ENCODE measurements around the gene RBM38.
"Not testable (repeated sequence)": the region's sequence is repeated elsewhere in the genome, so short reads cannot be mapped to it uniquely, and the experiment has no call there.

Gene RBM38

DNA sequence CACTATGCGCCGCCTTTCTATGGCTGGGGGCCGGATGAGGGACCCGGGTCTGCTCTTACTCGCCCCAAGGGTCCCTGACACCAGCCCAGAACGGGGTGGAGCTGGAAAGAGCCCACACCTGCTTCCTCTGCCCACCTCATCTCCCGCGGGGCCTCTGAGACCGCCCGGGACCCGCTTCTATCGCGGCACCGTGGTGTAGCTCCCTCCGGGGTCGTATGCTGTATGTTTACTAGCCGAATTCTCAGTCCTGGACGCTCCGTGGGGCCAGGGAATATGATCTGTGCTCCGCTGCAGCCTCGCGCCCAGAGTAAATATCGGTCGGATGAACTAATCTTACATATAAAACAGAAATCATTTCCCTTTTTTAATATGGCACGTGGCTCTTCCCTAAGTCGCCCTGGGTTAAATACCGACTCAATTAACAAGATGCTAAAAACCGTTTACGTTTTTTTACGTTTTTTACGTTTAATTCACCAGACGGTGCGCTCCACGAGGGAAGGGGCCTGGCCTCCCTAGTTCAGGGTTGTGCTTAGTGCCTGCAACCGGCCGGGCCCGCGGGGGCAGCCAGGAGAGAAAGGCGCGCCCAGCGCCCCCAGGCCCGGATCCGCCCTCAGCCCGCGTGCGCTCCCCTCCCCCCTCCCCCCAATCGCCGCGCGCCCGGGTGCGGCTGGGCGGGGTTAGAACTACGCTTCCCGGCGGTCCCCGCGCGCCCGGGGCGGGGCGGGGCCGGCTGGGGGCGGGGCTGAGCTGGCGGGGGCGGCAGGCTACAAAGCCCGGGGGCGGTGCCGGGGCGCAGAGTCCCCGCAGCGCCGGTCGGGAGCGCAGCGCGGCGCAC lies at the start of gene RBM38:
Gene RBM38 (plus strand): TSS at position 793 of the 835 bp plus-strand sequence. CDS start 186 bp downstream, outside the sequence.
- DNase-seq (ENCODE audit: low read depth in 3 of 3): peak; percentile 60 to 81 (median 75)

DNA sequence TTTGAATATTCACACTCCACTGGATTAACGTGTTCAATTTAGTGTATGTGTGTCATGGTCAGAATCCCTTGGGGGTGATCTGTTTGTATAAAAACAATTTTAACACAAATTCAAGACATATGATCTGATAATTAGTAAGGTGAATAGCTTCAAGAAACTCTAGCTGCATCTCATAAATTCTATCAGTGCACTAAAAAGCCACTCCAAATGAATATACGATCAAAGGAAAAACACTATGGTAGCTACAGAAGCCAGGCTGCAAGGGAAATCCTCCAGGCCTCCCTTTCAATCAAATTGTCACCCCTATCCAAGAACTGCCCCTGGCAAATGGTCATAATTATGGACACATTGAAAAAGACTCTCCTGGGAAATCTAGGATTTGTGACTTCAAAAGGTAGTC lies 49.5 kb upstream of the RBM38 start:
- DNase-seq (ENCODE audit: low read depth in 3 of 3): no peak

DNA sequence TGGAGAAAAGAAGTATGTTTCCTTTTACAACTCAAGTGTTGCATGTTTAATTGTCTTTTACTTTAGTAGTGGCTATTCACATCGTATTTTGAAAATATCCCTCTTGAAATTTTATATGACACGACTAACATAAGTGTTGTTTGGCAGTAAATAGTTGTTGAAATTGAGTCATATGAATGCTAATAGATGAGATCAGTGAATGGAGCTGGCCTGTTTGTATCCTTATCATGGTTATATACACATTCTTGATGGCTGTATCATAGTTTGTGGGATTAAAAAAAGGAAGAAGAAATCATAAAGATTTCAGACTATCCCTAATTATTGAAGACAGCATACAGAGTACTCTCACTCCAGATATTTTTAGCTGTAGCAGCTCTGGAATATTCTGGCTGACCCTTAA lies 48.4 kb upstream of the RBM38 start:
- no peak for DNase-seq (ENCODE audit: low read depth in 3 of 3)

DNA sequence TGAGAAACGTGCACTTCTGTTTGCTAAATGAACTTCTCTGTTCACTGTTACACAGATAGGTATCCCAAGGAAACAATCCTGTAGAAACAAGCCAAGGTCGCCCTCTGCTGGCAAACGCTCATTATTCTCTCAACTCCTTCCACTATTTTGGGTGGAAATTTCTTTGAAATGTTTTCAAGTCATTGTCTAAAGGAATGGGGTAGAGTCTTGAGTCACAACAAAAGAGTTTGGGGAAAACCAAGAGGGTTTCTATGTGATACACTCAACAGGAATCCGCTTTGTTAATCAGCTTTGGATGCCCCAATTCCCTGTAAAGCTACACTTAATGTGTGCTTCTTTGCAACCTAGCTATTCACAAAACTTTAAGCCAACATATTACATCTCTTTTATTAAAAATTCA lies 44.7 kb upstream of the RBM38 start:
- DNase-seq (ENCODE audit: low read depth in 3 of 3): peak; percentile 41 to 72 (median 54)

DNA sequence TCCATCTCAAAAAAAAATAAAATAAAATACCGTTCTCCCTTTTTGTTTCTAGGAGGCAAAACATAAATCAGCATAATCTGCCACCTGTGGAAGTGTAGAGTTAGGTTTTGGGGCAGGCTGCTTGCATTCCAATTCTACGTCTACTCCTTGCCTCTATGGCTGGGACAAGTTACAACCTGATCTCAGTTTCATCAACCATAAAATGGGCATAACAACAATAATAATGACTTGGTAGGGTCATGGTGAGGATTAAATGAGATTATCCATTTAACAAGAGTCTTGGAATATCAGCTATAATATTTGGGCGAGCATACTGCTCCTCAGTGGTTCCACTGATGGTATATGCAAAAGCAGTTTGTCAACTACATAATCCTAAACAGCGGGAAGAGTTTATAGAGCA lies 43.8 kb upstream of the RBM38 start:
- no peak for DNase-seq (ENCODE audit: low read depth in 3 of 3)

DNA sequence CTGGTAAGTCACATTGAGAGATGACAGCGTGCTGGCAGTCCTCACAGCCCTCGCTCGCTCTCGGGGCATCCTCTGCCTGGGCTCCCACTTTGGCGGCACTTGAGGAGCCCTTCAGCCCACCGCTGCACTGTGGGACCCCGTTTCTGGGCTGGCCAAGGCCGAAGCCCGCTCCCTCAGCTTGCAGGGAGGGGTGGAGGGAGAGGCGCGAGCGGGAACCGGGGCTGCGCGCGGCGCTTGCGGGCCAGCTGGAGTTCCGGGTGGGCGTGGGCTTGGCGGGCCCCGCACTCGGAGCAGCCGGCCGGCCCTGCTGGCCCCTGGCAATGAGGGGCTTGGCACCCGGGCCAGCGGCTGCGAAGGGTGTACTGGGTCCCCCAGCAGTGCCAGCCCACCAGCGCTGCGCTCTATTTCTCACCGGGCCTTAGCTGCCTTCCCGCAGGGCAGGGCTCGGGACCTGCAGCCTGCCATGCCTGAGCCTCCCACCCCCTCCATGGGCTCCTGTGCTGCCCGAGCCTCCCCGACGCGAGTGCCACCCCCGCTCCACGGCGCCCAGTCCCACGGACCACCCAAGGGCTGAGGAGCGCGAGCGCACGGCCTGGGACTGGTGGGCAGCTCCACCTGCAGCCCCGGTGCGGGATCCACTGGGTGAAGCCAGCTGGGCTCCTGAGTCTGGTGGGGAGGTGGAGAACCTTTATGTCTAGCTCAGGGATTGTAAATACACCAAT lies 42.8 kb upstream of the RBM38 start:
- not testable (repeated sequence) for DNase-seq (ENCODE audit: low read depth in 3 of 3)

DNA sequence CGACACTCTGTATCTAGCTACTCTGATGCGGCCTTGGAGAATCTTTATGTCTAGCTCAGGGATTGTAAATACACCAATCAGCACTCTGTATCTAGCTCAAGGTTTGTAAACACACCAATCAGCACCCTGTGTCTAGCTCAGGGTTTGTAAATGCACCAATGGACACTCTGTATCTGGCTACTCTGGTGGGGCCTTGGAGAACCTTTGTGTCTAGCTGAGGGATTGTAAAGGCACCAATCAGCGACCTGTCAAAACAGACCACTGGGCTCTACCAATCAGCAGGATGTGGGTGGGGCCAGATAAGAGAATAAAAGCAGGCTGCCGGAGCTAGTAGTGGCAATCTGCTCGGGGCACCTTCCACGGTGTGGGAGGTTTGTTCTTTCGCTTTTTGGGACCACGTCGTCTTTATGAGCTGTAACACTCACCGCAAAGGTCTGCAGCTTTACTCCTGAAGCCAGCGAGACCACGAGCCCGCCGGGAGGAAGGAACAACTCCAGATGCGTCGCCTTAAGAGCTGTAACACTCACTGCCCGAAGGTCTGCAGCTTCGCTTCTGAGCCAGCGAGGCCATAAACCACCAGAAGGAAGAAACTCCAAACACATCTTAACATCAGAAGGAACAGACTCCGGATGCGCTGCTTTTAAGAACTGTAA lies 42.1 kb upstream of the RBM38 start:
- DNase-seq (ENCODE audit: low read depth in 3 of 3): not testable (repeated sequence)

DNA sequence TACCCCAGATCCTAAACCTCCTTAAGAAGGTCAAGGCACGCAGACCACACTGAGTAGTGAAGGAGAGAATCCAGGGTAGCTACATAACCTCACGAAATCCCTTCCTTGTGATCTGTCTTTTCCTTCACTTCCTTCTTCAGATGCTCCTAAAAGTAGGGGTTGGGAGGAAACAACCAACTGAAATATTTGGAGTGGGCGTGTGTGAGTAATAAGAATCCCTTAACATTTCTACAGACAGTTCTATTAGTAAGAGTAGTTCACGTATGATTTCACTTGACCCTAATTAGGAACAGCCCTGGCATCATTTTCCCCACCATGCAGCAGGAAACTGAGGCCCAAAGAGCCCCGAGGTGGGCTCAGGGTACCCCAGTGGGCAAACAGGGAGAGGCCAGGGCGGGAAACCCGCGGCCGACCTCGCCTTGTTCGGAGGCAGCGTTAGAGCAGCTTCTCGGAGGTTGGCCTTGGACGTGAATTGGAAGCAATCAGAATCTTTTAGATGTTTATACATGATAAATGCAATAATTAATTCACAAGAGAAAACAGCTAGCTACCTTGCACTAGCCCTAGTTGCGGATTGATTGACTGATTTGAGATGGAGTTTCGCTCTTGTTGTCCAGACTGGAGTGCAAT lies 41.0 kb upstream of the RBM38 start:
- DNase-seq (ENCODE audit: low read depth in 3 of 3): no peak

DNA sequence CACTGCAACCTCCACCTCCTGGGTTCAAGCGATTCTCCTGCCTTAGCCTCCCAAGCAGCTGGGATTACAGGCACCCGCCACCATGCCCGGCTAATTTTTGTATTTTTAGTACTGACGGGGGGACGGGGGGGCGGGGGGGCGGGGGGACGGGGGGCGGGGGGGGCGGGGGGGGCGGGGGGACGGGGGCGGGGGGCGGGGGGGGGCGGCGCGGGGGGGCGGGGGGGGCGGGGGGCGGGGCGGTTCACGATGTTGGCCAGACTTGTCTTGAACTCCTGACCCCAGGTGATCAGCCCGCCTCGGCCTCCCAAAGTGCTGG lies 40.5 kb upstream of the RBM38 start:
- not testable (repeated sequence) for DNase-seq (ENCODE audit: low read depth in 3 of 3)

DNA sequence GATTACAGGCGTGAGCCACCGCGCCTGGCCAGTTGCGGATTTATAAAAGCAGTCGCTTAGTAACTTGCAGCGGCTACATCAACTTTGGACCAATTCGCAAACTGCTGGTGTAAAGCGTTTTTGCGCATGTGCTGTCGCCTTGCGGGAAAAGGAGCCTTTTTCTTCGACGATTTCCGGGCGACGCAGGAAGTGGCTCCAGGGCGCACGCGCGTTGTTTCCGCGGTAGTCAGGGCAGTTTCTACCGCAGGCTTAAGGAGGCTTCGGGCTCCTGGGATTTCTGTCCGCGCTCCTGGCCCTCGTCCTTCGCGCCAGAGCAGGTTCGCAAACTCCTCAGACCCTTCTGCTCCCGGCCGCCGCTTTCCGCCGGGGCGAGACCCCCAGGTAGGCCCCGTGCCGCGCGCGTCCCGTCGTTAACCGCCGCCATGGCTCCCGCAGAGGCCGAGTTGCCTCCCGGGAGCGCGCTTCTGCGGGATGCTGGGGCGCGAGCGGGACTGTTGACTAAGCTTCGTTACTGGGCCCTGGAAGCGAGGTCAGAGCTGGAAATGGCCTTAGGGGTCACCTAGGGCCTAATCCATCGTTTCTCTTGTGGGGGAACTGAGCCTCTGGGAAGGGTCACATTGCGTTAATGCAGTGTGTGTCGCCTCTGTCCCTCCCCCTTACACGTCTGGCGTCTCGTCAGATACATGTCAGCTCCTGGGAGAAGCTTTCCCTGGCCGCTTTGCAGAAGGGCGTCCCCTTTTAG lies 40.0 kb upstream of the RBM38 start, which contains the start of gene RAE1:
Gene RAE1 (plus strand): TSS at position 214 of the 742 bp plus-strand sequence. CDS start 2,784 bp downstream, outside the sequence.
- DNase-seq (ENCODE audit: low read depth in 3 of 3): peak; percentile 81 to 88 (median 85)

DNA sequence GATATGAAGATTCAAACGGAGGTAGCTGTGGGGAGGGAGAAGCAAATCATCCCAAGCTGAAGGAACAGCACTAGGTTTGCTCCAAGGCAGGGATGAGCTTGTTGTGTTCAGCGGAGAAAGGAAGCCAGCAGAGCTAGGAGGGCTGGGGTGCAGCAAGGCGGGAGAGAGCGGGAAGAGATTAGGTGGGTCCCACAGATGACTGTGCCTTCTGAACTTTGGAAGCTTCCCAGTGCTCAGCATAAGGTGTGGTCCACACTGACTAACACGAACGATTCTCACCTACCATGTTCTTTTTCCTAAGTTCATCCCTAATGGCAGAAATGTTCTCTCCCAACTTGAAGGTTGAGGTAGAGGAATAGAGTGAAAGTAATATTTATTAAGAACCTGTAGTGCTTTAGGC lies 38.9 kb upstream of the RBM38 start:
- DNase-seq (ENCODE audit: low read depth in 3 of 3): no peak

DNA sequence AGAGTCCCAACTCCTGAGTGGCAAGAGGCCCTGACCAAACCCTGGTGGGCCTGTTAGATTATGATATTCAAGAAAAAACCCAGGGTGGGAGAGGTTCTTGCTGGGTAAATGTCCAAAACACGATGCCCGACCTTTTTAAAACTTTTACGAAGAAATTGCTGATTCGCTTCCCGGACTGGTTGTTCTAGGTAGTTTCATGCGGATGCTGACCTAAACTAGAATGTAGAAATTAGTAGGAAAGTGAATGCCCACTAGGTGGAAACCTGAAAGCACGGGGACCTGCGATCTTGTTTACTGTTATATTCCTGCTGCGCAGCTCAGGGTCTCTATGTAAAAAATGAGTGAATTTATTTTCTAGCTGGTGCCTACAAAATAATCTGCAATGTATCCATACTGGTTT lies 37.8 kb upstream of the RBM38 start:
- no peak for DNase-seq (ENCODE audit: low read depth in 3 of 3)

DNA sequence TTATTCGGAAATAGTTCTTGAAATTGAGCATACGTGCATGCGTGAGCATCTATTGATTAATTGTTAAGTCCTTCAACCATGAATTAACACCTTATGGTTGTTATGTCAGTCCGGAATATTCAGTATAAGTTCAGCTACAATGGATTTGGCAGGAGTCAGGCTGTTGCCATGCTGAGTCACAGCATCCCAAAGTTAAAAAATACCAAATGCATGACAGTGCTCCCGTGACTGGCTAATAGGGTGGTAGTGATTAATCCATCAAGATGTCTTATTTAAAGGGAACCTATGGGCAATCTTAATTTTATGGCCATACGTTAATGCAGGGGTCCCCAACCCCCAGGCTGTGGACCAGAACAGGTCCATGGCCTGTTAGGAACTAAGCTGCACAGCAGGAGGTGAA lies 29.7 kb upstream of the RBM38 start:
- no peak for DNase-seq (ENCODE audit: low read depth in 3 of 3)

DNA sequence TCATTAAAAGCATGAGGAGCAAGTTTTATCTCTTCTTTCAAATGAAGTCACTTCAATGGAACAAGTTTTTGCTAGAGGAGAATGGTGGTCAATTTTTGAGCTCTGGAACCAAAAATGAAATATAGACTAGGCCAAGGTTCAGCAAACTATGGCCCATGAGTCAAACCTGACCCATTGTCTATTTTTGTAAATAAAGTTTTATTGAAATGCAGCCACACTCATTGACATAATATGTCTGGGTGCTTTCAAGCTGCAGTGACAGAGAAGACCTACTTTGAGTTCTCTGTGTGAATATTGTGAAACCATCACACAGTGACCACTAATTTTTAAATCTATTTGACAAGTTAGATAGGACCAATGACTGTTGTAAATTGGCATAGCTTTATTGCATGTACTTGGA lies 26.7 kb upstream of the RBM38 start:
- no peak for DNase-seq (ENCODE audit: low read depth in 3 of 3)

DNA sequence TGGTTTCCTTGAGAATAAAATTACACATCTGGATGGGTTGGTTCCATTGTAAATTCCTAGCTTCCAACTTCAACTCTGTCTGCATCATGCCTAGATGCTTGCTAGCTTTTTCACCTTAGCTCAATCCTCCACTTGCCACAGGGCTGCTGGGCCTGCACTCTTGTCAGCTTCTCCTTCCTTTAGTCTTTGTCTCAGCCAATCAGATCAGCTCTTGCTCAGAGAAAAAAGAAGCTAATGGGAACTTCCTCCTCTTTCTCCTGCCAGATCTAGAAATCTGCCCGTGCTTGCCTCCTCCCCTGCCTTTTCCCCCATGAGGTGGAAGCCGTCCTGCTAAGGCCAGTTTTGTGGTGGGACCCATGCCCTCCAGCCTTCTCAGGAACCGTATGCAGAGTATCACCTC lies 21.6 kb upstream of the RBM38 start:
- no peak for DNase-seq (ENCODE audit: low read depth in 3 of 3)

DNA sequence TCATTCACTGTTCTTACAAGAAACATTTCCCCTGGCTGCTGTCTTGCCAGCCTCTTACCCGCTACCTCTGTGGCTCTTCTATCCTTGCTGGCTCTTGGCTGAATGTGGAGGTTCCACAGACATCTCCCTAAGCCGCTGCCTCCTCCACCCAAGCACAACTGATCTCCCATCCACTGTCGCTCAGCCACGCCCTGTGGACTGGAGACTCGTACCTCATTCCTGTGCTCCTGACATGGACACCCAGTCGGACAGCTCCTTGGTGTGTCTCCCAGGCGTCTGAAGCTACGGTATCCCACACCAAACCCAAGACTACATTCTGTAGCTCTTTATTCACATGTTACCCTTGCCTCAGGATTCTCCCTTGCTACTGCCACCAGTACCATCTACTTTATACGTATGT lies 20.9 kb upstream of the RBM38 start:
- no peak for DNase-seq (ENCODE audit: low read depth in 3 of 3)

DNA sequence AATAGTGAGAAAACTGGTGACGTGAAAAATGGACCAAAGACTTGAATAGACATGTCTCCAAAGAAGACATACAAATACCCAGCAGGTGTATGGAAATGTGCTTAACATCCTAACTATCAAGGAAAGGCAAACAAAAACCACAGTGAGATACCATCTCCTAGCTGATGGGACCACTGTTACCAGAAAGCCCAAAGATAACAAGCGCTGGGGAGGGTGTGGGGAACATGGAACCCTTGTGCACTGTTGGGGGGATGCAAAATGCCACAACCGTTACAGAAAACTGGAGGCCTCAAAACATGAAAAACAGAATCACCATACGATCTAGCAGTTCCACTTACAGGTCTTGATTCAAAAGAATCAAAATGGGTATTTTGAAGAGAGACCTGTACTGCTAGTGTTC lies 19.8 kb upstream of the RBM38 start:
- DNase-seq (ENCODE audit: low read depth in 3 of 3): no peak

DNA sequence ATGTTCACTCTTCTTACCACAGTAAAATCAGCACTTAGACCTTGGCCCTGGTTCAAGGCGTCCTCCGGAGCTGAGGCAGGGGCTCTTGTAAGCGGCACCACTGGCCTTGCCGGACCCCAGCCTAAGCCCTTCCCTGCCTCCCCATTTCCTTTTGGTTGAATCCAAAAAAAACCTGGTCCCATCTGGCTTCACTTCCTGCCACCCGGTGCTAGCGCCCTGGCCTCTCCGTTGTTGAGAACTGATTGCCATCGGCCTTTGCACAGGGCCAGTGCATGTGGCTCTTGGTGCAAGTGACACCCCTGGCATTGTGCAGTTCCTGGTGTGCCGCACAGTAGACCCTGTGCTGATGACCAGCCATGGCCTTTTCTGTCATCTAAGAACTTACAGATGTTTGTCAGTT lies 19.0 kb upstream of the RBM38 start:
- DNase-seq (ENCODE audit: low read depth in 3 of 3): no peak

DNA sequence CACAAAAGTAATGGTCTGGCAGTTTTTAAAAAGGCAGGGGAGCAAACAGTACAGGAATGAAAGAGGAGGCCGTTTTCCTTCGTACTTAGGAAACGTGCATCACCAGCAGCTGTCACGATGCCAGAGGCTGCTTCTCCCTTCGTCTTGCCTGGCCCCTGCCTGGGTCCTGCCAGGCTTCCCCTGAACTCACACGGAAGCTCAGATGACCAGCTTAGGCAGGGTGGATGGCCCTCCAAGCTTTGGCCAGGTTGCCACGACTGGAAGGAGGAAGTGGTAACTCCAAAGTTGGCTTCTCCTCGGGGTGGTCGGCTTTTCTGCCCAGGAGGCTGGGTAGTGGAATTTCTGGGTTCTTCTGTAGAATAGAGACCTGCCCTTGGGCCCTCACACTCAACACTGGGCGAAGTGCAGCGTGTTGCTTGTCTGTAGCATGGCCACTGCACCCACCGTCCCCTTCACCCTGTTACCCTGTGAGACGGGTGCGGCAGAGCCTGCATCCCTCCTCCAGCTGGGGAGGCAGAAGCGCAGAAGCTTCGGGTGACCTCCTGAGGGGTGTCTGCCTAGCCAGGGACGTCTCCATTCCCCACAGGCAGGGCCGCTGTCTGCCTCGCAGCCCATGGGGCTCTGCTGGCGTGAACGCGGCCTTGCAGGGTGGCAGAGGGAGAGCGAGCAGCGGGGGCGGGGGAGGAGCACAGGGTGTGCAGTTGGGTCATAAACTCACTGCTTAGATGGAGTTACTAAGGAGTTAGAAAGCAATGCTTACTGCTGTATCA lies 18.4 kb upstream of the RBM38 start:
- DNase-seq (ENCODE audit: low read depth in 3 of 3): no peak

DNA sequence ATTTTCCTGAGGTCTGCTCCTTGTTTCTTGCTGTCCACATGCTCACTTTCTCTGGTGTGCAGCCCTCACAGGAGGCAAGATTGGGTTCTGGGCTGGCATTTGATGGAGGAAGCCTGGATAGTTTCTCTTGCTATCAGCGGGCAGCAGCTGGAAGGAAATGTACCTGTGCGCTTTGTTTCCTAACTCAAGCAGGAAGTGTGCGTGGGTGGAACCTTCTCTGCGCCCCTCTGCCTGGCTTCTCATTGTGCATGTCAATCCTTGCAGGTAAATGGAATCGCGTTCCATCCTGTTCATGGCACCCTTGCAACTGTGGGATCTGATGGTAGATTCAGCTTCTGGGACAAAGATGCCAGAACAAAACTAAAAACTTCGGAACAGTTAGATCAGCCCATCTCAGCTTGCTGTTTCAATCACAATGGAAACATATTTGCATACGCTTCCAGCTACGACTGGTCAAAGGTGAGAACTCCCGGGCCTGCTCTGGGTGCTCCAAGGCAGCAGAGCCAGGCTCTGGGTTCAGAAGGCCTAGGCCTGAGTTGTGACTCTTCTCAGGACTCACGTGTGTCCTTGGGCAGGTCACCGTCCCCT lies 16.8 kb upstream of the RBM38 start:
- DNase-seq (ENCODE audit: low read depth in 3 of 3): no peak
